ENCODE data around the gene PPP4R1.

The PPP4R1 gene

GRCh38 chr18:9530226-9531009 is 83.9 kb downstream of the PPP4R1 start:
- no peak overlapping the region for H3K4me3 ChIP-seq (ENCODE audit: low read depth, low read length)
- TF ChIP-seq MAX (IDR thresholded peaks at IDR 0.05; ENCODE audit: low read depth, low read length) (no peak), MYC (IDR thresholded peaks at IDR 0.05; ENCODE audit: low read depth, low read length) (no peak), POLR2A (IDR thresholded peaks at IDR 0.05; ENCODE audit: extremely low read depth, insufficient read length) (no peak), CTCF (IDR thresholded peaks at IDR 0.05; ENCODE audit: low read depth, low read length) (no peak)
- DNase-seq (ENCODE audit: low read depth): peak; percentile 62

GRCh38 chr18:9526458-9526857 is 87.9 kb downstream of the PPP4R1 start:
- TF ChIP-seq POLR2A (IDR thresholded peaks at IDR 0.05; ENCODE audit: extremely low read depth, insufficient read length): no peak
- no peak overlapping the region for H3K4me3 ChIP-seq (ENCODE audit: low read depth, low read length)
- no peak for DNase-seq (ENCODE audit: low read depth)

- DNase-seq (ENCODE audit: low read depth): no peak
These were observed 91.4 kb downstream of the PPP4R1 start for GRCh38 chr18:9522952-9523351.

GRCh38 chr18:9521770-9522169 is 92.6 kb downstream of the PPP4R1 start:
- no peak overlapping the region for H3K4me3 ChIP-seq (ENCODE audit: low read depth, low read length)
- no peak for TF ChIP-seq CTCF (IDR thresholded peaks at IDR 0.05; ENCODE audit: low read depth, low read length)
- no peak for TF ChIP-seq POLR2A (IDR thresholded peaks at IDR 0.05; ENCODE audit: extremely low read depth, insufficient read length)
- no peak for TF ChIP-seq MAX (IDR thresholded peaks at IDR 0.05; ENCODE audit: low read depth, low read length)
- no peak for TF ChIP-seq MYC (IDR thresholded peaks at IDR 0.05; ENCODE audit: low read depth, low read length)
- no peak for DNase-seq (ENCODE audit: low read depth)

More at GRCh38 chr18:9522952-9523351, 91.4 kb downstream of the PPP4R1 start:
- no peak overlapping the region for H3K4me3 ChIP-seq (ENCODE audit: low read depth, low read length)
- TF ChIP-seq MYC (IDR thresholded peaks at IDR 0.05; ENCODE audit: low read depth, low read length) (no peak), MAX (IDR thresholded peaks at IDR 0.05; ENCODE audit: low read depth, low read length) (no peak), CTCF (IDR thresholded peaks at IDR 0.05; ENCODE audit: low read depth, low read length) (no peak), POLR2A (IDR thresholded peaks at IDR 0.05; ENCODE audit: extremely low read depth, insufficient read length) (no peak)

- DNase-seq (ENCODE audit: low read depth): no peak
- TF ChIP-seq MAX (IDR thresholded peaks at IDR 0.05; ENCODE audit: low read depth, low read length) (no peak), POLR2A (IDR thresholded peaks at IDR 0.05; ENCODE audit: extremely low read depth, insufficient read length) (no peak), CTCF (IDR thresholded peaks at IDR 0.05; ENCODE audit: low read depth, low read length) (no peak), MYC (IDR thresholded peaks at IDR 0.05; ENCODE audit: low read depth, low read length) (no peak)
- no peak overlapping the region for H3K4me3 ChIP-seq (ENCODE audit: low read depth, low read length)
These were observed 93.7 kb downstream of the PPP4R1 start for GRCh38 chr18:9520666-9521065.

- no peak for DNase-seq (ENCODE audit: low read depth)
- TF ChIP-seq MYC (IDR thresholded peaks at IDR 0.05; ENCODE audit: low read depth, low read length) (no peak), POLR2A (IDR thresholded peaks at IDR 0.05; ENCODE audit: extremely low read depth, insufficient read length) (no peak), MAX (IDR thresholded peaks at IDR 0.05; ENCODE audit: low read depth, low read length) (no peak), CTCF (IDR thresholded peaks at IDR 0.05; ENCODE audit: low read depth, low read length) (no peak)
- H3K4me3 ChIP-seq (ENCODE audit: low read depth, low read length): no peak overlapping the region
These were observed 95.0 kb downstream of the PPP4R1 start for GRCh38 chr18:9519399-9519798.

Data from NB4 (cell line).